ENCODE results near the gene FUT2.
A peak's percentile ranks its signal among the peaks of the same experiment; 100 is the strongest.

Gene FUT2

DNA sequence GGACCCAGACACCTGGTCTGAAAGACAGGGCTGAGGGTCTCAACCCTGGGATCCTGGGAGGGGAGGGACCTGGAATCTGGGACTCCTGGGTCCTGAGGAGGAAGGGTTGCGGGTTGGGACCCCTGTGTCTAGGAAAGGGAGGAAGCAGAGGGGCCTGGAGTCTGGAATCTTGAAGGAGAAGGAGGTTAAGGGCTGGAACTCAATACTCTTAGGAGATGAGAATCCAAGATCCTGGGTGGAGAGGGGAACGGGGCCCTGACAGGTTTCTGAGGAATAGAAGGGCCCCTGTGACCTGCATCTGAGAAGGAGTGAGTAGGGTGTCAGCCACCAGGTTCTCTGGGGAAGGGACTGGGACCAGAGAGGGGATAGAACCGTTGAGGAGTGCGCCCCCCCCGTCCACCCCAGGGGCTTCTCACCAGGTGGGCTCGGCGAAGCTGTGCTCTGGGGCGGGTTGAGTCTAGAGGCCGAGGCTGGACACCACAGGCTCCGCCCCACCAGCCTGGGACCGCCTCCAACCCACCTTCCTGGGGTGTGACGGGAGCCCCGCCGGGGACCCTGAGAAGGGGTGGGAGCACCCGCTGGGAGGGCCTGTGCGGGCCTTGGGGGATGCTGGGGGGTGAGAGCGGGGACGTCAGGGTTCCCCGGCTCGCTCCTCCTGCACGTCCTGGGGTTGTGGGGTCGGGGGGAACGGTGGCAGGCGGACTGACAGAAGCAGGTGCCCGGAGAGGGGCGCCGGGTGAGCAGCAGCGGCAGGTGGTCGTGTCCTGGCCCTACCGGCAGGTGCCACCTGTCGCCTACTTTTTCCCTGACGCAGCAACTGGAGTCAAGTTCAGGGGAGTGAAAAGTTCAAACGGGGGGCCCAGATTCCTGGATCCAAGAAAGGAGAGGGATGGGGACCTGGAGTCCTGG is 23.7 kb downstream of the FUT2 start, which contains the start of gene MAMSTR:
MAMSTR (minus strand) TSS at position 463 of the 909 bp plus-strand sequence. CDS start 694 bp downstream, outside the sequence.
- Mint-ChIP-seq H3K4me3 (peak within 1 kb of the TSS; percentile 96), H3K9me3 (no peaks in the 10 kb centered on the region), H3K27me3 (peaks cover 15% of the 10 kb centered on the region), H3K4me1 (peaks cover 36% of the 10 kb centered on the region), H3K36me3 (peaks cover 1% of the 10 kb centered on the region), H3K27ac (peak within 1 kb of the TSS; percentile 98)
- CTCF ChIA-PET: no interaction called here
- DNase-seq: no peak

DNA sequence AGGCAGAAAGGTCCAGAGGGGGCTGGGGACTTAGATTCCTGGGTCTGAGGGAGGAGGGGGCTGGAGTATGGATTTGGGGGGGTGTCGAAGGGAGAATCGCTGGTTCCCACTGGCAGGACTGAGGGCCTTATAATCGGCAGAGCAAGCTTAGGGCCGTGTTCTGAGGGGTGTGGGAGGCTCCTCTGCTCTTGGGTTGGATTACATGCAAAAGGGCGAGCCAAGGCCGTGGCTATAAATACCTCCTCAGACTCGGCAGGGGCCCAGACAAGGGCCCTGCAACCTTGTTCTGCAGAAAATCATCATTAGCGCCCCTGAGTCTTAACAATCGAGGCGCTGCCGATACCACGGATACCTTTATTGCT is 24.5 kb downstream of the FUT2 start:
- Mint-ChIP-seq H3K4me3 (peak overlapping the region; percentile 96), H3K36me3 (peaks cover 6% of the 10 kb centered on the region), H3K27me3 (peaks cover 15% of the 10 kb centered on the region), H3K27ac (peak overlapping the region; percentile 98), H3K4me1 (peaks cover 37% of the 10 kb centered on the region), H3K9me3 (peaks cover 5% of the 10 kb centered on the region)
- no peak for DNase-seq
- CTCF ChIA-PET: no interaction called here

DNA sequence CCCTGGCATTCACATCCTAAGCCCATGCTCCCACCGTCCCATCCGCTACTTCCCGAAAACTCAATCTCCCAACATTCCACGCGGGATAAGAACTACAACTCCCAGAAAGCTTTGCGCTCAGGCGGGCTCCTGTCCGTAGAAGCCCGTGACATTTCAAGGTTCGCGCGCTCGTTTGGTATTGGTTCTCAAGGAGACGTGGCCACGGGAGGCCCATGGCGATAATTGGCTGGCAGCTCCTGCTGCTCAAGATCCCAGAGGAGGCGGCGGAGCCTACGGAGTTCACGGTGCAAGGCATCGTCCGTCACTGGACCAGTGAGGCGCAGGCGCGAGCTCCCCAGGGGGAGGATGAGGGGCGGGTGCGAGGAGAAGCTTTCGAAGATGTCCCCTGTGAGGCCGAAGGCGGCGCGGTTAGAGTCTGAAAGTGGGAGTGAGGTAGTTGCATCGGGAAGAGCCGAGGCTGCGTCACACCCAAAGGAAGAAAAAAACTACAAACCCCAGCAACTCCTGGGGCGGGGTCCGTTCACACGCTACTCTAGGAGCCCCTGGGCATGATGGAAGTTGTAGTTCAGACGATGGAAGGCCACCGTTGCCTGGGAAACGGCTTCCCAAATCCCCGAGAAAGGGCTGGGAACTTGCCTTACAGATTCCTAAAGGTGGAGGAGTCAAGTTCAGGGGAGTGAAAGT is 25.0 kb downstream of the FUT2 start:
- Mint-ChIP-seq H3K4me3 (peak overlapping the region; percentile 96), H3K4me1 (peaks cover 37% of the 10 kb centered on the region), H3K9me3 (peaks cover 9% of the 10 kb centered on the region), H3K27ac (peak overlapping the region; percentile 98), H3K27me3 (peaks cover 12% of the 10 kb centered on the region), H3K36me3 (peaks cover 11% of the 10 kb centered on the region)
- peak; percentile 96 for DNase-seq
- CTCF ChIA-PET: no interaction called here

DNA sequence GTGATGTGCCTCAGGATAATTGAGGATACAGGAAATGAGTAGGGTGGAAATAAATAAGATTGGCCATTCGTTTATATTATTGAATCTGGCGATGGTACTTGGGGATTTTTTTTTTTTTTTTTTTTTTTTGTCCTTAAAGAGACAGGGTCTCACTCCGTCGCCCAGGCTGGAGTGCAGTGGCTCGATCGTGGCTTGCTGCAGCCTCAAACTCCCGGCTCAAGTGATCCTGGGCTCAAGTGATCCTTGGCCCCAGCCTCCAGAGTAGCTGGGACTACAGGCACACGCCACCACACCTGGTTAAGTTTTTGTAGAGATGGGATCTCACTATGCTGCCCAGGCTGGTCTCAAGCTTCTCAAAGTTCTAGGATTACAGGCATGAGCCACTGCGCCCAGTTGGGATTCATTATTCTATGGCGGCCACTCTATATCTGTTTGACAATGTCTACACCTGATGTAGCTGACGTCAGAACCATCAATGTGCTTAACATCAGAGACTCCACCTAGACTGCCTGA is 26.5 kb downstream of the FUT2 start:
- peaks cover 21% of the 10 kb centered on the region for H3K36me3 Mint-ChIP-seq
- H3K9me3 Mint-ChIP-seq: peaks cover 18% of the 10 kb centered on the region
- H3K27me3 Mint-ChIP-seq: peaks cover 10% of the 10 kb centered on the region
- no peak for DNase-seq
- peaks cover 48% of the 10 kb centered on the region for H3K4me1 Mint-ChIP-seq
- no peak overlapping the region for H3K27ac Mint-ChIP-seq
- peak overlapping the region; percentile 26 for H3K4me3 Mint-ChIP-seq
- CTCF ChIA-PET: no interaction called here

DNA sequence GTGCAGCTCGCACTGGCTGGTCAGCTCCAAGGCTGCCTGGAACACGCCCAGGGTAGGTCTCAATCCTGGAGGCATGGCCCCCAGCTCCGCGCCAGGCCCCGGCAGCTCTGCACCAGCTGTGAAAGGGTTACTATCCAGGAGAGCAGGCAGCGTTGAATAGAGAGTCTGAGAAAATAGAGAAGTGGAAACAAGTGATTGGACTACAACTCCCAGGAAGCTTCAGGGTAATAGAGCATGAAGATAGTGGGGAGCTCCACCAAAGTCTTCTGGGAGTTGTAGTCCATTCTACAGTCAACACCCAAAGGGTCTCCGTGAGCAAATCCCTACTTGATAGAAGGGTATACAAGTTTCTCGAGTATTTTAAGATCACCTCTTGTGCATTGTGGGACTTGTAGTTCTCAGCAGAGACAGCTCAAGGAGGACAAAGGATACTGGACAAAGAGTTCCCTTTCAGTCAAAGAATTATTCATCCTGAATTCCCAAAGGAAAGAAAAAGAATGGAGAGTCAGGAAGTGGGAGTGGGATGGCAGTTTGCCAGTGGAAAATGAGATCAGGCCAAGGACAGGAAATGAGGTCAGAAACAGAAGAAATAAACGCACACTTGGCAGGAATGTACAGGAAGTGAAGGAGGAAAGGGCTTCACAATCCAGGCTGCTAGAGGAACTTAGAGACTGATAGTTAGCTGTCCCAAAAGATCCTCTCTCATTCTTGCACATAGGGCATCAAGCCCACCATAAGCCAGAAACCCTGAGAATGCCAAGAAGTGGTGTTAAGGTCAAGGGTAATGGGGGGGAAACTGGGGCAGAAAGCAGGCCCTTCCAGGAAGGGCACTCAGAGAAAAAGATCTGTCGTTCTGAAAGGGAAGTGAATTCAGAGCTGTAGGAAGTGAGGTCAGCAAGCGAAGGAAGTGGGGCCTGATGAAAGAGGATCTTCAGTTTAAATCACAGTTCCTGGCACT is 29.3 kb downstream of the FUT2 start:
- CTCF ChIA-PET: interaction anchor here (0.6 to 2.0 kb wide), 3 partner anchors 13 to 18 kb away, joined by 3 to 8 read pairs (median 4); partner anchors contain the start of gene RASIP1
- peaks cover 28% of the 10 kb centered on the region for H3K36me3 Mint-ChIP-seq
- peak overlapping the region; percentile 89 for H3K27ac Mint-ChIP-seq

DNA sequence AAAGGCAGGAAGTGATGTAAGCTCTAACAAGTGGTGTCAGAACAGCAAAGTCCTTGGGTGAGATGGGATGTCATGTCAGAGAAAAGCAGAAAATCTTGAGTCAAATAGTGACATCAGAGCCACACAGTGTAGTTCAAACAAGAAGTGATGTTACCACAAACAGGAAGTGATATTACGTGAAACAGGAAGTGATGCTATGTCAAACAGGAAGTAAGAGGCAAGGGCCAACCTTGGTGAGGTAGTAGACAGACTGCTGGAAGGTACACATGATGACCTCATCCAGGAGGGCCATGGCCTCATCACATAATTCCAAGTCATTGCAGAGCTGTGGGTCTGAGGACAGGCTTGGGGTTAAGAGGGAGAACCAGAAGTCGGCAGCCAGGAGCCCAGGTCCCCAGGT is 30.8 kb downstream of the FUT2 start:
- Mint-ChIP-seq H3K27ac (peak overlapping the region; percentile 88), H3K4me1 (peaks cover 38% of the 10 kb centered on the region), H3K27me3 (peaks cover 8% of the 10 kb centered on the region), H3K36me3 (peaks cover 31% of the 10 kb centered on the region), H3K4me3 (no peak overlapping the region), H3K9me3 (peaks cover 28% of the 10 kb centered on the region)
- peak; percentile 59 for DNase-seq
- CTCF ChIA-PET: interaction anchor here (0.6 to 2.0 kb wide), 3 partner anchors 13 to 1661 kb away, joined by 3 to 8 read pairs (median 3); partner anchors contain the start of gene RASIP1

More for the DNA sequence above, 29.3 kb downstream of the FUT2 start:
- peaks cover 52% of the 10 kb centered on the region for H3K4me1 Mint-ChIP-seq
- DNase-seq: no peak
- peaks cover 25% of the 10 kb centered on the region for H3K9me3 Mint-ChIP-seq
- no peaks in the 10 kb centered on the region for H3K27me3 Mint-ChIP-seq
- no peak overlapping the region for H3K4me3 Mint-ChIP-seq

DNA sequence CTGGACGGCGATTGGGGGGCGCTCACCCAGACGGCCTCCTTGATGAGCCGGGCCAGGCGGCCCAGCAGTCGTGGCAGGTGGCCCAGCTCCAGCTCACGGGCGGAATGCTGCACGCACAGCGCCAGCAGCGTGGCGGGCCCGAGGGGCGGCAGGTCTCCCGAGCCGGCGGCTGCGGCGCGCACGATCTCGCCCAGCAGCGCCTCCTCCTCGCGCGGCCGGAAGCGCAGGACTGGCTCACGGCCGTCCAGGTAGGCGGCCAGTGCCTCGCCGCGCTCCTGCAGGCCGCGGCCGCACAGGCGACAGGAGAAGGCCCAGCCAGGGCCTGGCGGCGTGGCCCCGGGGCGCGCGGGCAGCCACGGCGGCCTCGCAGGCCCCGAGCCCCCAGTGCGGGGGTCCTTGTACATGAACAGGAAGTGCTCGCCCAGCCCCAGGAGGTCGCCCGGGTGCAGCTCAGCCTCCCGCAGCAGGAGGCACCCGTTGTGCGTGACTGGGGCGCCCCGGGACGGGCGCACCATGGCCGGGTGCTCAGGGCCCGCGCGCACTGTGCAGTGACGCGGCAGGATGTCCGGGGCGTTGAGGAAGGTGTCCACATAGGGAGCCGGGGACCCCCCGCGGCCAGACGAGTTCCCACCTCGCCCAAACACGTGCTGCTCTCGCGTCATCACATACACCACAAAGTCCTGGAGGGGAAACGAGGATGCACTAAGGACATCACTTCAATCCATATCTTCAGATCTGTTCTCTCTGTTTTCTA is 33.3 kb downstream of the FUT2 start:
- CTCF ChIA-PET: no interaction called here
- H3K27me3 Mint-ChIP-seq: peaks cover 21% of the 10 kb centered on the region
- peaks cover 31% of the 10 kb centered on the region for H3K36me3 Mint-ChIP-seq
- no peak overlapping the region for H3K27ac Mint-ChIP-seq
- no peak for DNase-seq
- H3K4me3 Mint-ChIP-seq: no peak overlapping the region
- H3K4me1 Mint-ChIP-seq: peaks cover 30% of the 10 kb centered on the region
- peaks cover 28% of the 10 kb centered on the region for H3K9me3 Mint-ChIP-seq

DNA sequence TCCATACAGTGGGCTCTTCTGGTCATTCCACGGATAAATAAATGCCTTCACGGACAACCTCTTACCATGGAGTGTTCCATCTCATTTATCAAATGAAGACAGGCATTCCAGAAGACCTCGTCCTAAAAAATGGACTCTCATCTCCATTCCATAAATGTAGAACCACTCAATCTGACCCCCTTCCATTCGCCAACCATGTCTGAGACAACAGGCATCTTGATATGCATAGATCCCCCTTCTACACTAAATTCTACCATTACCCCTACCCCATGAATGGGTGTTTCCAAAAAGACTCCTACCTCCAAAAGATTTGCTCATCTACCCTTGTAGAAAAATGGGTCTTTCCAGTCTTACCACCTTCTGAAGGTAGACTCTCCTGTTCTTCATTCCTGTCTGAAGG is 35.7 kb downstream of the FUT2 start:
- no peak overlapping the region for H3K27ac Mint-ChIP-seq
- CTCF ChIA-PET: no interaction called here
- peaks cover 16% of the 10 kb centered on the region for H3K9me3 Mint-ChIP-seq

DNA sequence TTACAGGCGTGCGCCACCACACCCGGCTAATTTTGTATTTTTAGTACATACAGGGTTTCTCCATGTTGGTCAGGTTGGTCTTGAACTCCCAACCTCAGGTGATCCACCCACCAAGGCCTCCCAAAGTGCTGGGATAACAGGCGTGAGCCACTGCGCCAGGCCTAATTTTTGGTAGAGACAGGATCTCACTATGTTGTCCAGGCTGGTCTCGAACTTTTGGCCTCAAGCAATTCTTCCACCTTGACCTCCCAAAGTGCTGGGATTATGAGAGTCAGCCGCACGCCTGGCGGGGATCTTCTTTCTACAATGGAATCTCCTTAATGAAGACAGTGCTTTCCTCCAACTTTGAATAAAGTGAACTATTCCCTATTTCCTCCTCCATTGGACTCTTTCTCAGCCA is 38.9 kb downstream of the FUT2 start:
- Mint-ChIP-seq H3K4me1 (peaks cover 8% of the 10 kb centered on the region), H3K27me3 (peaks cover 25% of the 10 kb centered on the region), H3K4me3 (no peak overlapping the region), H3K36me3 (peaks cover 4% of the 10 kb centered on the region), H3K27ac (no peak overlapping the region), H3K9me3 (peaks cover 3% of the 10 kb centered on the region)
- CTCF ChIA-PET: no interaction called here
- DNase-seq: no peak

More for the DNA sequence above, 35.7 kb downstream of the FUT2 start:
- no peak overlapping the region for H3K4me3 Mint-ChIP-seq
- H3K36me3 Mint-ChIP-seq: peaks cover 18% of the 10 kb centered on the region
- H3K27me3 Mint-ChIP-seq: peaks cover 21% of the 10 kb centered on the region
- H3K4me1 Mint-ChIP-seq: peaks cover 11% of the 10 kb centered on the region
- no peak for DNase-seq

DNA sequence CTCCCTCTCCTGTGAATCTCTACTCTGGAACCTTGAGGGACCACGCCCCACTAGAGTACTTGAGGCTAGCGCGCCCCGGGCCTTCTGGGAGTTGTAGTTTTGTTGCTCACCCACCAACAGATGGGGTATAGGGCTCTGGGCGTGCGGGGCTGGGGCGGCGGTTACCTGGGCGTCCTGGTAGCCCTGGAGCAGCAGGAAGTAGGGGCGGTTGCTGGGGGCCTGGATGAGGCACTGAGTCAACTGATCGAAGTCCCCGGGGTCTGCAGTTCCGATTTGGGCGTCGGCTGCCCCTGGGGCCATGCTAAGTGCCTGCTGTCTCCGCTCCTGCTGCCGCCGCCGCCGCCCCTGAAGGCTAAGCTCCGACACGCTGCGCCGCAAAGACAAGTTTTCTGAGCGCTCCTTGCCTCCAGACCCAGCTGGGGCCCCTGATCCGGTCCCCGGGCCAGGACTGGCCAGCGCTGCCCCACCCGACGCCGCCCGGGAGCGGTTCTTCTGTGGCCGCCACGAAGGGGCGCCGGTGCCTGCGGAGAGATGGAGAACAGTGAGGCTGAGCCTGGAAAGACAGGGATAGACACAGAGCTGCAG is 39.4 kb downstream of the FUT2 start:
- DNase-seq: no peak
- no peak overlapping the region for H3K27ac Mint-ChIP-seq
- H3K9me3 Mint-ChIP-seq: peaks cover 3% of the 10 kb centered on the region
- peaks cover 12% of the 10 kb centered on the region for H3K4me1 Mint-ChIP-seq
- peaks cover 3% of the 10 kb centered on the region for H3K36me3 Mint-ChIP-seq
- H3K4me3 Mint-ChIP-seq: no peak overlapping the region
- H3K27me3 Mint-ChIP-seq: peaks cover 30% of the 10 kb centered on the region
- CTCF ChIA-PET: no interaction called here

DNA sequence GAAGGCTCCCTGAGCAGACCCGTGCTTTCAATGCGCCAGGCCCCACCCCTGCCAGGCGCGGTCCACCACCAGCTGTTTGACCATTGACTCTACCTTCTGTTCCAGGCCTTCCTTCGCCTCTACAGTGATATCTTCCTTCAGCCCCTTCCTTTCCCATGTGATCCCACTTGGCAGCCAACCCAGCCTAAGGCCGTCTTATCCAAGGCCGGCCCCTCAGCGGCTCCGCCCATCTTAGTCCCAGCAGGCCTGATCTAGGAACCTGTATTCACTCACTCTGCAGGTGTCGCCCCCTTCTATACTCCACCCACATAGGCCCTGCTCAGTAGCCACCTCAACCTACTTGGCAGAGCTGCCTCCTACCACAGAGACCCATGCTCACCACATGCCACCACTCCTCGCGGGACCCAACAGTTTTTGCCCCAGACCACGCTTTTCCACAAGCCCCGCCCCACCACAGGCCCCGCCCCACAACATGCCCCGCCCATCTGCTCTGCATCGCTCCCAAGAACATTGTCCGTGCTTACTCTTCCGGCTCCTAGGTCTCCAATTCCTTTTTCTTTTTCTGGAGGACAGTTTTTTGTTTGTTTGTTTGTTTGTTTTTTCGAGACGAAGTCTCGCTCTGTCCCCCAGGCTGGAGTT is 41.7 kb downstream of the FUT2 start:
- CTCF ChIA-PET: interaction anchor here (1.7 kb wide), 2 partner anchors 25 to 88 kb away, joined by 3 to 6 read pairs; no protein-coding TSS in a partner anchor
- Mint-ChIP-seq H3K4me3 (no peak overlapping the region), H3K27me3 (peaks cover 33% of the 10 kb centered on the region), H3K27ac (no peak overlapping the region), H3K4me1 (peaks cover 31% of the 10 kb centered on the region), H3K36me3 (no peaks in the 10 kb centered on the region), H3K9me3 (no peaks in the 10 kb centered on the region)
- DNase-seq: no peak
